GM21825 (cell line): ENCODE measurements around the gene IGF1R.
A peak's percentile ranks its signal among the peaks of the same experiment; 100 is the strongest.

Source experiments
- ATAC-seq: cut with Tn5 transposase; IDR thresholded peaks from one replicate; pipeline ENCODE4 v1.9.1; 2021; ENCODE audit warnings: mild to moderate bottlenecking, moderate library complexity; ENCODE audit not compliant: unreplicated experiment

Gene IGF1R

DNA sequence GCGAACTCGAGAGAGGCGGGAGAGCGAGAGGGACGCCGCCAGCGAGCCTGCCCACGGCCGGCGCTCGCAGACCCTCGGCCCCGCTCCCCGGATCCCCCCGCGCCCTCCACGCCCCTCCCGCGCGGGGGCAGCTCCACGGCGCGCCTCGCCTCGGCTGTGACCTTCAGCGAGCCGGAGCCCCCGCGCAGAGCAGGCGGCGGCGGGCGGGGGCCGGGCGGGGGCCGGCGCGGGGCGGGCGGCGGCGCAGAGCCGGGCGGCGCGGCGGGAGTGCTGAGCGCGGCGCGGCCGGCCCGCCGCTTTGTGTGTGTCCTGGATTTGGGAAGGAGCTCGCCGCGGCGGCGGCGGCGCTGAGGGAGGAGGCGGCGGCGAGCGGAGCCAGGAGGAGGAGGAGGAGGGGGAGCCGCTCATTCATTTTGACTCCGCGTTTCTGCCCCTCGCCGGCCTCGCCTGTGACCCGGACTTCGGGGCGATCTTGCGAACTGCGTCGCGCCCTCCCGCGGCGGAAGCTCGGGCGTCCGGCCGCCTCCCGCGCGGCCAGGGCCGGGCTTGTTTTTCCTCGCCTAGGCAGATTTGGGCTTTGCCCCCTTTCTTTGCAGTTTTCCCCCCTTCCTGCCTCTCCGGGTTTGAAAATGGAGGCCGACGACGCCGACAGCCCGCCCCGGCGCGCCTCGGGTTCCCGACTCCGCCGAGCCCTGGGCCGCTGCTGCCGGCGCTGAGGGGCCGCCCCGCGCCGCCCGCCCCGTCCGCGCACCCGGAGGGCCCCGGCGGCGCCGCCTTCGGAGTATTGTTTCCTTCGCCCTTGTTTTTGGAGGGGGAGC, 524 bp downstream of the IGF1R start:
- ATAC-seq: peak; percentile 21

DNA sequence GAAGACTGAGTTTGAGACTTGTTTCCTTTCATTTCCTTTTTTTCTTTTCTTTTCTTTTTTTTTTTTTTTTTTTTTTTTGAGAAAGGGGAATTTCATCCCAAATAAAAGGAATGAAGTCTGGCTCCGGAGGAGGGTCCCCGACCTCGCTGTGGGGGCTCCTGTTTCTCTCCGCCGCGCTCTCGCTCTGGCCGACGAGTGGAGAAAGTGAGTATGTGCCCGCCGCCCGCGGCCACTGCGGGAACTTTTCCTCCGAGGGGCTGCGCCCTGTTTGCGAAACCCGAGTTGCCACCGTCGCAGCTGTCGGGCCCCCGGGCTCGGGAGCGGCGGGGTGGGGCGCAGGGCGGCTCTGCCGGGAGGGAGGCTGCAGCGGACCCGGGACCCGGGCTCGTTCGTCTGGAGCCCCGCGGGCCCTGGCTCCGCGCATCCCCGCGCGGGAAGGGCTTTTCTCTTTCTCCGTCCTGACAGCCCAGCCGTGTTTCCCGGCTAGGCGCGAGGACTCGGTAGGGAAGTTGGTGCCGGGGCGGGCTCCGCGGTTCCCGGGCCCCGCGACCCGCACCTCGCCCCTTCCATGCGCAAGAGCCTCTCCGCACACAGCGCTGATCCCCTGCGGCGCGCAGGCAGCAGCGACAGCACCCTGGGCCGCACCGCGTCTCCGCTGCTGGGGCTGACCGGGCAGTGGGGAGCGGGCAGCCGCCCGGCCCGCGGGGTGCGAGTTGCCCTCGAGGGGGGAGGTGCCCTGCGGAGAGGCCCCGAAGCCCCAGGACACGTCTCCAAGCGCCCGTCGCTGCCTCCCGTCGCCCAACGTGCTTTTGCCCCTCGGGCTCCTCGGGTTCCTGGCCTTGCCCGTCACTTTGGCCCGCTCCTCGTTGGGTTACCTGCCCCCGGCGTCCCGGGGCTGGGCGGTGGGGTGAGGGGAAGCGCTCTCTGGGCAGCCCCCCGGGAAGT, 1.4 kb downstream of the IGF1R start:
- no peak for ATAC-seq

DNA sequence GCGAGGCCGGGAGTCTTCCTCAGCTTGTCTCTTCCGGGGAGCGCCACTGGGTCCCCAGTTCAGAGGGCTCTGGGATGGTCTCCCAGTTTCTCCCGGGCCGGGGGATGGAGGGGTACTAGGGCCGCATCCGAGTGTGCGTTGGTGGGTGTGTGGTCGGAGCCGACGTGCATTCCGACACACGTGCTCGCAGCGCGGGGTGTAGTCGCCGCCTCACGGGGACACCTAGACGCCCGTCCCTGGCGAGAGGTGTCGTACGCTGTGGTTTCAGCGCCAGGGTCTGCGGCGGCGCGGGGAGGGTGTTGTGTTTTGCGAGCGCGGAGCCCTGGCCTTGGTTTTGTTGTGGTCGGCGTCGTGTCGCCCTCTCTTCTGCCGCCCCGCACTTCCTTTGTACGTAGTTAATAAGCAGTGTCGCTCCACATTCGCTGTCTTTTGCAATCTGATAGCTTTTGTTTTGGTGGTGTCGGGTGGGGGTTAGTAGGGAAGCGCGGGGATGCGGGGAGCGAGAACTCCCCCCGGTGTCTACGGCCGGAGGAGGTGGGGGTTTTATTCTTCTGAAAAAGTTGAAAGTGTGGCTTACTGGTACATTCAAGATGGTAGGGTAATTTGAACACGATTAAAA, 2.2 kb downstream of the IGF1R start:
- no peak for ATAC-seq

DNA sequence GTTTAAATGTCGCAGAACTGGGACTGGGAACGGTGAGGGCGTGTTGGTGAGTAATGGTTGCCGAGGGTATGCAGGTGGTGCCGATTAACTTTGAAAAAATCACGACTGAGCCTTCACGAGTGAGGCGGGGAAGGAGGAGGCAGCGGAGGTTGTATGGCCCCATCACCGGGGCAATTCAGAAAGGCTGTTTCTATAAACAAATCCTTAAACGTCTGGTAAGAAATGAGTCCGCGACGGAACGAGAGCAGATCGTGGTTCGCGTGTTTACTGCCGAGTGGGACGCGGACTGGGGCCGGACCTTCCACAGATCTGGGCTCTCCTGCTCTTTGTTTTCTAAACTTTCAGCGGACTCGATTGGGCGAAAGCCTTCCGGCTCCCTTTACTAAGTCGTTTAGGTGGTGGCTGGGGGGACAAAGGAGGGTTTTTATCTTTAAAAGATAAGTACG, 2.7 kb downstream of the IGF1R start:
- ATAC-seq: no peak

DNA sequence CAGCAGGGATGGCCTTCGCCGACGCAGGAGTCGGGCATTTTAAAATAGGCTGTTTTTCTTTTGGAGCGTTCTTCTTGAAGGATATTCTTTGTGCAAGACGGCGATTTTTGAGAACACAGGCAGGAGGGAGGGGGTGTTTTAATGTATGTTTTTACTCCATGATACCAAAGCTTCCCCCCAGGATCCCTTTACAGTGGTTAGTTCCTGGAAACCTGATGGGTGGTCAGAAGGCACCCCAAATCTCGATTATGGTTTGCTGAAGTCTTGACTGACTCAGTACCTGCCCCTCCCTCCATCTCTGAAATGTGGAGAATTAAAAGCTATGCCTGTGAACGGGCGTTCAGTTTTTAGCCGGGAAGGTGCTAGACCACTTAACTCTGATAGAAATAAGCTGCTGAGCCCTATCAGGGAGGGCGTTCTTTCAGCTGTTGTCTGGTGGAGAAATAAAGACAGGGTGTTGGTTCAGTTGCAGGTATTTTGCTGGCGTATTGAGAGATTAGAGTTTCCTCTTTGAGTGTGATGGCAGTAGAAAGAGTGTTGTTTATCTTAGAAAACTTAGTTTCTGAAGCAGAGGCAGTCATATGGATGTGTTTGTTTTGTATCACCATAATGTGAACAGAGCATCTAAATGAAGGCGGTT, 3.4 kb downstream of the IGF1R start:
- ATAC-seq: no peak

DNA sequence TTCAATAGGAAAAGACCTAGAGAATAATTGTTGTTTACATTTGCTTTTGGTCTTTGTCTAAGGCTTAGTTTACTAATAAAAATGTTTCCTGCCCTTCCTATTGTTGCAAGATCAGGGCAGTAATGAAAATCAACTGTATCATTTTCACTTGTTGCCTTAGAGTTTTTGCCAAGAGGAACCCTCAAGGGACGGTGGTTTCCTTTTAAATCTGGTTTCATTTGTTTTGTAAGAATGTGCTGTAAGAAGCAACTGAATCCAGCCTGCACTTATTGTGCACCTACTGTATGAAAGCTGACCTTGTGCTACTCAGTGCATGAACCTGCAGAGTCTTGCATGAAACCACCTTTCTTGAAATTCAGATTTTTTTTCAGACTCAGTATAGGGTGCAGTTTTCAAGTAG, 5.3 kb downstream of the IGF1R start:
- no peak for ATAC-seq

DNA sequence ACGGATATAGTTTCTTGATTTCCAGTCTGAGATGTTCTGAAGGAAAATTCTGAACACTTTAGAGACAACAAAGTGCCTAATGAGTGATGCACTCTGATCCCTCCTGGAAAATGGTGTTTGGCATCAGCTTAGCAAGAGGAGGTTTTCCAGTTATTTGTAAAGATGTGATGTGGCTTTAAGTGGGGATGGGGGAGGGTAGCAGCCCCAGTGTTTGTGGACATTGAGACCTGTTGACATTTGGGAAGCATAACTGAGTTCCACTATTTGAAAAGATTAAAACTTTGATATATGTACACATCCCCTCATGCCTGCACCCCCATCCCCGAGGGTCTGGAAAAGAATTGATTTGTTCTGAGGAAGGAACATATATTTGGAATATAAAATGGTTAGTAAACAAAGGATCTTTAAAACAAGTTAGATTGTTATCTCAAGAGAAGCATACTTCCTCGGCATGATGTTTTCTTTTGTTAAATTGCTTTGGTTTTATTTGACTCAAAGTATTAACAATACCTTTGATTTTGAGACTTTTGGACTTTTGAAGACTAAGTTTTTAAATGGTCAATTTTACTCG, 6.5 kb downstream of the IGF1R start:
- ATAC-seq: no peak

DNA sequence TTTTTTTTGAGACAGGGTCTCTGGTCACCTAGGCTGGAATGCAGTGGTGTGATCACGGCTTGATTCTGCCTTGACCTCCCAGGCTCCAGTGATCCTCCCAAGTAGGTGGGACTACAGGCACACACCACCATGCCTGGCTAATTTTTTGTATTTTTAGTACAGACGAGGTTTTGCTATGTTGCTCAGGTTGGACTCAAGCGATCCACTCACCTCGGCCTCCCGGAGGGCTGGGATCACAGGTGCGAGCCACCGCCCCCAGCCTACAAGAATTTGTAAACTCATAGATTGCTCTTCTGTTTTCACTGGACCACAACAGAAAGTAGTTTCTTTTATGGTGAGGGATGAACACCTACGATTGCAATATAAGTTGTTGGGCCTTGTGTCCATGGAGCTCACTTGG, 7.4 kb downstream of the IGF1R start:
- no peak for ATAC-seq

DNA sequence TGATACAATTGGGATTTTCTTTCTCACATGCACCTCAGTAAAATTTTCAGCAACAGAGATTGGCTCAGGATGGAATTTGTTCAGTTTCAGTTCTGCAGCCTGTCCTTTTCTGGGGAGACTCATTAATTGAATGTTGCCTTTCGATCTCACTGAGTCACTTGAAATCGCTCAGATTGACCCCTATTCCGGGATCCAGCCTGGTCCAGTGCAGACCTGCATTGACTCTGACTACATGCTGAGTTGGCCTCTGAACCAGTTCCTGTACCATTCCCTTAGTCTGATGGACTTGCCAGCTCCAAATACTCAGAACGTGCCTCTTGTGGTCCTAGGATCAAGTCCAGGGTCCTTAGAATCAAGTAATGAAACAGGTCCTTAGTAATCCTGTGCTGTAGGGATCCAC, 9.4 kb downstream of the IGF1R start:
- ATAC-seq: no peak

DNA sequence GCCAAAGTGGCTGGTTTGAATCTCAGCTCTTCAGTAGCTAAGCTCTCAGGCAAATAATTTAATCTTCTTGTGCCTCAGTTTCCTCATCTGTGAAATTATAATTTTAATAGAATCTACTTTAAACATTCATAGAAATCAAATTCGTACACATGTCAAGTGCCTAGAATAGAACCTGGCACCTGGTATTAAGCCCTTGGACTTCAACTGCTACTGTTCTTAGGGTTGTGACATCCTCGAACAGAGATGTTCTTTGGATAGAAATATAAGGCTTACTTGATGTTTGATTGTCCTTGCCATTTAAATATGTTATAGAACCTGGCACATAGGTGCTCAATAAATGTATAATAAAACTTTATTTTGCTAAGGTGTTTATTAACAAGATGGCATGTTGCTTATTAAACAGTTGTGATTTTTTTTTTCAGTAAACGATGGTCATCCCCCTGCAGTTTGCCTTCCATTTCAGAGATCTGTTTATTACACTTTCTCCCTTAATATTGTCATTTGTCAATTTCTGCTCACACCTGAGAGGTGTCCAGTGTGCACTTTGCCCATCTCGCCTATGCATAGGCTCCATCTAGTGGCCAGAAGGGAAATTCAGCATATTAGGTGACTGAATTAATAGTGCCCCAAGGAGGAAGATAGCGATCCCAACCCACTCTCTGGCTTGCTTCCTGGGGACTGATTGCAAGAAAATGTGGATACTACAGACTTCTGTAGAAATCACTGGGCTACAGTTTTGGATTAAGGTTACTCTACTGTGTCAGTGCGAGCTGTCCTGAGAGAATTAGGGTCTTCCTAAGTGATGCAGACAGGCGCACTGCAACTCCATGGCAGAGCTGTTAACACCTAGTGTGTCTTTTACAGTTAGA, 10.7 kb downstream of the IGF1R start:
- peak; percentile 86 for ATAC-seq

DNA sequence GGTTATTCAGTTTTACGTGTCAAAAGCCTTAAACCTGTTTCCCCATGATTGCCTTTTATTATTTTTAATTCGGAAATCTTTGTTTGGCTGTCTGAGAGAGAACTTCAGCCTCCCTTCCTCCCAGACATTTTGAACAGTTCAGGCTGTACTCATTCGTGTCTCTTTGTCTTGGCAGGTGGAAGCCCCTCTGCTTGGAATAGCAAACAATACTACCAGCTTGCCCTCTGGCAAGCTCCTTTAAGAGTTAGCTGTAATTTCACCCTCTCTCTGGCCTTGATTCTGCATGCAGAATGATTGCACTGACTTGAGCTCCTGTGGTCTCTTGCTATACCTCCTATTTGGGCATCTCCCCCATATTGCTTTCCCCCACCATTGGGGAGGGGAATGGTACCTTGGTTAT, 11.7 kb downstream of the IGF1R start:
- ATAC-seq: no peak

DNA sequence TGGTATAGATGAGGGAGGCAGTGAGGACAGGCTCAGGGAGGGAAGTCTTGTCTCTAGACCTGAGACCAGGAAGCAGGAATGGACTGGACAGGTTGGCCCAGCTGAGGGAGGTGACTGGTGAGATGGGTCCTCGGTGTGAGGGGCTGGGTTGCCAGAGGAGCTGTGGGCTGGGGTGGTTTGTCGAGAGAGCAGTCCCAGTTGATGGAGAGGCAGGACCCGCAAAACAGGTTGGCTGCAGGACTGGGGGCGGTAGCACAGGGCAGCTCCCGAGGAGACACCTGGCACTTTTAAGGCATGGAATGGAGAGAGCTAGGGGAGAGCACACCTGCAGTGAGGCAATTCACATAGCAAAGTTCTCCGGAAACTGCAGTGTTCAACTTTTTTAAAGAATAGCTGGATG, 14.7 kb downstream of the IGF1R start:
- no peak for ATAC-seq

DNA sequence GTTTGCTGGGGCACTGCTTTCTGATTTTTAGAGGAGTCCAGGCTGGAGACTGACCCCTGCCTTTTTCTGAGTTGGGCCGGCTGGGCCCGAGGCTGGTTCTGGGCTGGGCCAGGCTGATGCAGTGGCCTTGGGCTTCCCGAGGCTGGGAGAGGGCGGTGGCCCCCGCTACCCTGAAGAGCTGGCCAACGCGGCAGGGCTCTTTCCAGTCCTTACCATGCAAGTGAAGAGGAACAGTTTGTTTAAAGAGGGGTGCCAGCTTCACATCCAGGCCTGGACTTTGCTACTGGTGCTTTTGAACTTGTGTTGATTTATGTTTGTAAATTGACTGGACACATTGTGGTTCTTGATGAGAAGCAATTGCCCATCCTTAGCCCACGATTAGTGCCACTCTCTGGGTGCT, 15.3 kb downstream of the IGF1R start:
- no peak for ATAC-seq

DNA sequence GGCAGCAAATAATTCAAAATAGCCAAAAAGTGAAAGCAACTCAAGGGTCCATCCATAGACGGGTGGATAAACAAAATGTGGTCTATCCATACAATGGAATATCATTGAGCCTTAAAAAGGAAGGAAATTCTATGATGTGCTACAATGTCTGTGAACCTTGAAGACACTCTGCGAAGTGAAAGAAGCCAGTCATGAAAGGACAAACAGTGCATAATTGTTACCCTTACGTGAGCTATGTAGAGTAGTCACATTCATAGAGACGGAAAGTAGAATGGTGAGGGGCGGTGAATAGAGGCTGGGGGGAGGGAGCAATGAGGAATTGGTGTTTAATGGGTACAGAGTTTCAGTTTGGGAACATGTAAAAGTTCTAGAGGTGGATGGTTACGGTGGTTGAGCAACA, 18.1 kb downstream of the IGF1R start:
- no peak for ATAC-seq

DNA sequence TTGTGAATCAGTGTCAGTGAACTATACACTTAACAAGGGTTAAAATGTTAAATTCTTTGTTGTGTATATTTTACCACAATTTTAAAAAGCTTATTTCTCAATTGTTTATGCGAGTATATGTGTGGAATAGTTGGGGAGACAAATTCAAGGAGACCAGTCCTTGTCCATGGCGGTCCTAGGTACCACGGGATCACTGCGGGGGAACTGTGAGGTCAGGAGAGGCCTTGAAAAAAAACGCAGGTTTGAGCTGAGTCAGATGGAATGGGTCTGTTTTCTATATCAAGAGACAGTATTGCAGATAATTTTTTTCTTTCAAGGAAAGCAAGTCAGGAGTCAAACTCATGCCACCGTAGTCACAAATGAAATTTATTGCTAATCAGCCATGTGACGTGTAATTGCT, 18.5 kb downstream of the IGF1R start:
- ATAC-seq: no peak

DNA sequence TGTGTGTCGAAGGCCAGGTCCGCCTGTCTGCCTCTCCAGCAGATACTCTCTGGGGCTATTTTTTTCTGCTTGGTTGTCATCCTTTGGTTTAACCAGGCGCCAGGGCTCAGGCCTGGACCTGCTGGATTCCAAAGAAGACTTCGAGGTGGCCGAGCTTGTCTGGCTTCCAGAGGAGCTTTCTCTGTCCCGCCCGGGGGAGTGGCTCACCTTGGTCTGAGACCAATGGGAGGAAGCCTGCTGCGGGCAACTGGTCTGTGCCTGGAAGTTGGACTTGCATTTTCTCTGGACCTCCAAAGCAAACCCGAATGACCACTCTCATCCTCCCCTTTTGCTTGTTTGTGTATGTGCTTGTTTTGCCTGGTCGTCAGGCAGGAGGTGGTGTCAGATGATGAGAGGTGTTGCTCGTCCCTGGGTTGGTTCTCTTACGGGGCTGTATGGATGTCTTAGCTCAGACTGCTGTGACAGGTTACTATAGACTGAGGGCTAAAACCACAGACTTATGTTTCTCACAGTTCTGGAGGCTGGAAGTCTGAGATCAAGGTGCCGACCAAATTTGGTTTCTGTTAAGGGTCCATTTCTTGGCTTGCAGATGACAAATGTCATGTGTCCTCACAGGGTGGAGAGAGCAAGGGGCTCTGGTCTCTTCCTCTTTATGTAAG, 19.3 kb downstream of the IGF1R start:
- no peak for ATAC-seq

DNA sequence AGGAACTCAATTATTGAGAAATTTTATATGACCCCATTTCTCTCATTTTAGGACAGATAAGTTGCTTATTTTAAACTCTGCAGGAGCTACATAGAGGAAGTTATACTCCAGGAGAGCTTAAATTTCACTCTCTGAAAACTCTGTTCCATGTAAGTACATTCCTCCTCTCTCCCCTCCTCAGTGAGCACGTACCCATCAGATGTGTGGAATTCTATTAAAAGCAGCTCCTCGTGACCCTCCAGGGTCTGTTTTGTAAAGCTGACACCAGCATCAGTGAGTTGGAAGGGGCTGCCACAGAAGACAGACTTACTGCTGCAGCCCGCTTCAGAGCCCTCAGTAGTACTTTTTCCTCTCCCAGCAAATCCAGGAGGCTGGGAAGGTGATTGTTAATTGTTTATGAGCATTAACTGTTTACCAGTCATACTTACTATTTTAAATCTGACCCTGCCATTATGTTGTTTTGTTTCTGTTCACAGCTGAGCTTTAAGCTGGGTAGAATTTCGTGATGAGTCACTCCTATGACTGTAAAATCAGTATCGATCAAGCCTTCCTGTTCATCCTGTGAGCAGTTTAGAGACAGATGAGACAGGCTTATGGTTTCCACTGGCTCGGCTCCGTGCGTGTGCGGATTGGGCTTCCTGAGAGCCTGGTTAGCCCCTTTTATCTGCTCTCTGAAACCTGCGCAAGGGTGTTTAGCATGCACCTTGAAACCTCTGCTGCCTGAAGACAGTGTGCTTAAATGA, 20.4 kb downstream of the IGF1R start:
- no peak for ATAC-seq

DNA sequence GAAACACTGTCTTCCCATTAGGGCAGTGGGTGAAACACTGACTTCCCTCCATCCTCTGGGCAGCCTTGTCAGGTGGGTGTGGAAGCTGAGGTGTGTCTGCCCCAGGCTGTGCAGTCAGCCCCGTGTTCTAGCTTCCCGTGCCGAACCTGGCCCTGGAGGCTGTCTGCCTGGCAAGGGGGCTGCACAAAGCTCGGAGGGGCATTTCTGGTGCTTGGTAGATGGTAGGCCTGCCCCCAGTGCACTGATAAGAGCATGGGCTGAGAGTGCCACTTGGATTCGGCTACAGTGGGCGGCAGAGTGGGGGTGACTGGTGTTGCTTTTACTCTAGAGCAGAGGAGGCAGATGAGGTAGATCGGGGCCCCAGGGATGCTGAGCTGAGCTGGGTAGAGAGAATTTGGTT, 21.3 kb downstream of the IGF1R start:
- ATAC-seq: no peak
